Measurements from ENCODE around the gene CSNK2A1.
A peak's percentile ranks its signal among the peaks of the same experiment; 100 is the strongest.
"Not testable (repeated sequence)": the region's sequence is repeated elsewhere in the genome, so short reads cannot be mapped to it uniquely, and the experiment has no call there.

The CSNK2A1 gene

GRCh38 chr20:533526-533925 lies 10.1 kb downstream of the CSNK2A1 start:
- DNase-seq (ENCODE audit: low read depth): no peak

- DNase-seq (ENCODE audit: low read depth): no peak
Measured at GRCh38 chr20:532530-532929, 11.1 kb downstream of the CSNK2A1 start.

- no peak for DNase-seq (ENCODE audit: low read depth)
Measured at GRCh38 chr20:531608-532007, 12.0 kb downstream of the CSNK2A1 start.

- no peak for DNase-seq (ENCODE audit: low read depth)
Measured at GRCh38 chr20:530321-530720, 13.3 kb downstream of the CSNK2A1 start.

- peak; percentile 35 for DNase-seq (ENCODE audit: low read depth)
Measured at GRCh38 chr20:528923-529604, 14.5 kb downstream of the CSNK2A1 start.

GRCh38 chr20:527571-527886 lies 16.1 kb downstream of the CSNK2A1 start:
- no peak for DNase-seq (ENCODE audit: low read depth)

GRCh38 chr20:521860-522259 lies 21.7 kb downstream of the CSNK2A1 start:
- DNase-seq (ENCODE audit: low read depth): no peak

GRCh38 chr20:519999-520398 lies 23.6 kb downstream of the CSNK2A1 start:
- no peak for DNase-seq (ENCODE audit: low read depth)

- DNase-seq (ENCODE audit: low read depth): no peak
Measured at GRCh38 chr20:517221-517620, 26.4 kb downstream of the CSNK2A1 start.

GRCh38 chr20:516799-517198 lies 26.8 kb downstream of the CSNK2A1 start:
- DNase-seq (ENCODE audit: low read depth): no peak

GRCh38 chr20:515696-516095 lies 27.9 kb downstream of the CSNK2A1 start:
- no peak for DNase-seq (ENCODE audit: low read depth)

- no peak for DNase-seq (ENCODE audit: low read depth)
Measured at GRCh38 chr20:513429-513828, 30.2 kb downstream of the CSNK2A1 start.

GRCh38 chr20:510328-511057 lies 33.1 kb downstream of the CSNK2A1 start:
- not testable (repeated sequence) for DNase-seq (ENCODE audit: low read depth)

- DNase-seq (ENCODE audit: low read depth): not testable (repeated sequence)
Measured at GRCh38 chr20:508364-508787, 35.2 kb downstream of the CSNK2A1 start.

- DNase-seq (ENCODE audit: low read depth): no peak
Measured at GRCh38 chr20:507761-508332, 35.7 kb downstream of the CSNK2A1 start.

- no peak for DNase-seq (ENCODE audit: low read depth)
Measured at GRCh38 chr20:507006-507758, 36.4 kb downstream of the CSNK2A1 start.

- no peak for DNase-seq (ENCODE audit: low read depth)
Measured at GRCh38 chr20:504632-505075, 38.9 kb downstream of the CSNK2A1 start.

- no peak for DNase-seq (ENCODE audit: low read depth)
Measured at GRCh38 chr20:503048-503737, 40.4 kb downstream of the CSNK2A1 start.

GRCh38 chr20:497979-498378 lies 45.6 kb downstream of the CSNK2A1 start:
- no peak for DNase-seq (ENCODE audit: low read depth)

GRCh38 chr20:496126-496696 lies 47.4 kb downstream of the CSNK2A1 start:
- peak; percentile 28 for DNase-seq (ENCODE audit: low read depth)

- DNase-seq (ENCODE audit: low read depth): no peak
Measured at GRCh38 chr20:492159-492558, 51.4 kb downstream of the CSNK2A1 start.

GRCh38 chr20:487655-488054 lies 55.9 kb downstream of the CSNK2A1 start:
- no peak for DNase-seq (ENCODE audit: low read depth)
